Activated CD8-positive, alpha-beta T cell treated with anti-CD3 and anti-CD28 coated beads for 36 hours (primary cell): Measurements from ENCODE around the gene HDC. TPM values are rescaled to one million over a fixed set of nuclear protein-coding genes. Genes with fewer than 3 reads are reported as not detected.

Experiments
- ATAC-seq: fragments of 200-7000 bp; cut with Tn5 transposase; one replicate; pipeline ENCODE4 v1.10.0; 2021; ENCODE audit warnings: mild to moderate bottlenecking, moderate library complexity
- CTCF ChIA-PET: fragments of 350-600 bp; sonication (Branson Sonifier 250); formaldehyde crosslinking; loops from one replicate; lab custom pipeline; 2021; ENCODE audit warnings: antibody characterized with exemption; lab: Charles Lee
- POLR2A ChIA-PET: fragments of 350-600 bp; sonication (Branson Sonifier 250); formaldehyde crosslinking; loops from one replicate; lab custom pipeline; 2021; ENCODE audit warnings: antibody characterized with exemption; lab: Charles Lee
- DNase-seq: peaks from one replicate; pipeline ENCODE4 v3.0.0-alpha.2; 2020
- H3K27ac Mint-ChIP-seq: one replicate; pipeline ENCODE4 v1.8.0; 2021; ENCODE audit warnings: mild to moderate bottlenecking, mixed read lengths
- H3K27me3 Mint-ChIP-seq: one replicate; pipeline ENCODE4 v1.8.0; 2021; ENCODE audit warnings: mixed read lengths
- H3K36me3 Mint-ChIP-seq: one replicate; pipeline ENCODE4 v1.8.0; 2021; ENCODE audit warnings: low read depth, mixed read lengths
- H3K4me1 Mint-ChIP-seq: one replicate; pipeline ENCODE4 v1.8.0; 2021; ENCODE audit warnings: low read depth, mixed read lengths
- H3K4me3 Mint-ChIP-seq: one replicate; pipeline ENCODE4 v1.8.0; 2021; ENCODE audit warnings: mild to moderate bottlenecking, moderate library complexity, mixed read lengths
- H3K9me3 Mint-ChIP-seq: one replicate; pipeline ENCODE4 v1.8.0; 2021; ENCODE audit warnings: mixed read lengths
- CTCF ChIP-seq: fragments of 200-600 bp; IDR thresholded peaks from one replicate; pipeline ENCODE4 v1.8.0; 2022; ENCODE audit warnings: antibody characterized with exemption, mild to moderate bottlenecking
- intact Hi-C: fragments of 100-400 bp; cut with micrococcal nuclease; formaldehyde crosslinking; loops from one replicate; pipeline ENCODE4 v1.10.0; 2022
- total RNA-seq, 2 experiments: library from RNA; stranded (reverse); gene quantifications; one replicate each; pipeline ENCODE4 v1.2.3, GENCODE V29; 2021

The HDC gene
- total RNA-seq, 2 experiments from 2014 or later, result not detected

GRCh38 chr15:50259276-50259675 lies 6.2 kb downstream of the HDC start:
- H3K4me3 Mint-ChIP-seq, result no peak overlapping the region

GRCh38 chr15:50257924-50258323 lies 7.6 kb downstream of the HDC start:
- Mint-ChIP-seq H3K4me1 (peaks cover 40% of the 10 kb centered on the region), H3K27ac (no peak overlapping the region), H3K36me3 (no peaks in the 10 kb centered on the region), H3K27me3 (no peaks in the 10 kb centered on the region), H3K9me3 (no peaks in the 10 kb centered on the region), H3K4me3 (no peak overlapping the region)
- ChIA-PET CTCF (interaction anchor here (1.3 to 1.7 kb wide), 2 partner anchors 9 to 58 kb away, joined by 5 to 6 read pairs; no protein-coding TSS in a partner anchor), POLR2A (interaction anchor here (1.5 to 2.2 kb wide), 2 partner anchors 10 to 74 kb away, joined by 9 to 11 read pairs; no protein-coding TSS in a partner anchor)
- DNase-seq (no peak), ATAC-seq (no peak)
- intact Hi-C loops, result no loop called here
- no peak for TF ChIP-seq CTCF

More at GRCh38 chr15:50259276-50259675, 6.2 kb downstream of the HDC start:
- POLR2A ChIA-PET, result interaction anchor here (1.1 to 4.2 kb wide), 3 partner anchors 11 to 95 kb away, joined by 3 to 28 read pairs (median 14); partner anchors contain the start of gene GABPB1
- Mint-ChIP-seq H3K9me3 (no peaks in the 10 kb centered on the region), H3K4me1 (peaks cover 48% of the 10 kb centered on the region), H3K27me3 (no peaks in the 10 kb centered on the region), H3K27ac (peak overlapping the region; percentile 35), H3K36me3 (no peaks in the 10 kb centered on the region)
- TF ChIP-seq CTCF, result no peak
- peak; percentile 16 for DNase-seq
- CTCF ChIA-PET, result interaction anchor here (1.1 to 2.4 kb wide), 4 partner anchors 10 to 125 kb away, joined by 3 to 10 read pairs (median 7); no protein-coding TSS in a partner anchor
- no peak for ATAC-seq
- intact Hi-C loops, result no loop called here

GRCh38 chr15:50257332-50257731 lies 8.2 kb downstream of the HDC start:
- intact Hi-C loops, result no loop called here
- no peak overlapping the region for H3K4me3 Mint-ChIP-seq
- no peaks in the 10 kb centered on the region for H3K36me3 Mint-ChIP-seq
- DNase-seq, result no peak
- ATAC-seq, result no peak
- no peak for TF ChIP-seq CTCF
- no peaks in the 10 kb centered on the region for H3K27me3 Mint-ChIP-seq
- POLR2A ChIA-PET, result interaction anchor here (1.5 to 2.2 kb wide), 2 partner anchors 9 to 74 kb away, joined by 9 to 11 read pairs; no protein-coding TSS in a partner anchor
- CTCF ChIA-PET, result interaction anchor here (1.3 to 1.7 kb wide), 2 partner anchors 8 to 59 kb away, joined by 5 to 6 read pairs; no protein-coding TSS in a partner anchor
- no peaks in the 10 kb centered on the region for H3K9me3 Mint-ChIP-seq
- no peak overlapping the region for H3K27ac Mint-ChIP-seq
- peaks cover 34% of the 10 kb centered on the region for H3K4me1 Mint-ChIP-seq

GRCh38 chr15:50256188-50257041 lies 9.1 kb downstream of the HDC start:
- ATAC-seq, result no peak

More at GRCh38 chr15:50256188-50257041, 9.1 kb downstream of the HDC start:
- H3K4me1 Mint-ChIP-seq, result peaks cover 26% of the 10 kb centered on the region
- no peaks in the 10 kb centered on the region for H3K36me3 Mint-ChIP-seq
- POLR2A ChIA-PET, result interaction anchor here (2.2 kb wide), 1 partner anchor 73 kb away, joined by 11 read pairs; no protein-coding TSS in a partner anchor
- intact Hi-C loops, result no loop called here
- H3K4me3 Mint-ChIP-seq, result no peak overlapping the region
- H3K9me3 Mint-ChIP-seq, result no peaks in the 10 kb centered on the region
- DNase-seq, result no peak
- H3K27me3 Mint-ChIP-seq, result no peaks in the 10 kb centered on the region
- CTCF ChIA-PET, result no interaction called here
- no peak overlapping the region for H3K27ac Mint-ChIP-seq
- TF ChIP-seq CTCF, result no peak
